HG02623 (cell line): ENCODE results near the gene RARB.

Experiments used
- ATAC-seq: cut with Tn5 transposase; IDR thresholded peaks from one replicate; pipeline ENCODE4 v1.9.1; 2021; ENCODE audit warnings: moderate library complexity; ENCODE audit not compliant: unreplicated experiment

RARB gene

GRCh38 chr3:25547103-25547502 is 119.0 kb downstream of the RARB start:
- ATAC-seq, result no peak

GRCh38 chr3:25547943-25548674 is 120.0 kb downstream of the RARB start:
- no peak for ATAC-seq

GRCh38 chr3:25548836-25549235 is 120.8 kb downstream of the RARB start:
- no peak for ATAC-seq

- ATAC-seq, result no peak
These were observed 124.2 kb downstream of the RARB start for GRCh38 chr3:25552251-25552650.

GRCh38 chr3:25554376-25554775 is 126.3 kb downstream of the RARB start:
- no peak for ATAC-seq

- no peak for ATAC-seq
These were observed 127.8 kb downstream of the RARB start for GRCh38 chr3:25555695-25556437.

- no peak for ATAC-seq
These were observed 128.4 kb downstream of the RARB start for GRCh38 chr3:25556447-25556846.

- ATAC-seq, result no peak
These were observed 129.6 kb downstream of the RARB start for GRCh38 chr3:25557694-25558093.

- ATAC-seq, result no peak
These were observed 130.1 kb downstream of the RARB start for GRCh38 chr3:25558121-25558520.

GRCh38 chr3:25558796-25559195 is 130.7 kb downstream of the RARB start:
- ATAC-seq, result no peak

- ATAC-seq, result no peak
These were observed 135.5 kb downstream of the RARB start for GRCh38 chr3:25563601-25564000.

- no peak for ATAC-seq
These were observed 136.0 kb downstream of the RARB start for GRCh38 chr3:25564075-25564474.

- ATAC-seq, result no peak
These were observed 137.7 kb downstream of the RARB start for GRCh38 chr3:25565807-25566206.

GRCh38 chr3:25566358-25566920 is 138.4 kb downstream of the RARB start:
- no peak for ATAC-seq

GRCh38 chr3:25567388-25567787 is 139.3 kb downstream of the RARB start:
- no peak for ATAC-seq

GRCh38 chr3:25567806-25568524 is 139.9 kb downstream of the RARB start:
- no peak for ATAC-seq

- ATAC-seq, result no peak
These were observed 140.5 kb downstream of the RARB start for GRCh38 chr3:25568525-25569078.

GRCh38 chr3:25571285-25571684 is 143.2 kb downstream of the RARB start:
- no peak for ATAC-seq

GRCh38 chr3:25572336-25572735 is 144.3 kb downstream of the RARB start:
- ATAC-seq, result no peak

- ATAC-seq, result no peak
These were observed 144.9 kb downstream of the RARB start for GRCh38 chr3:25572919-25573385.
